Dermis microvascular lymphatic vessel endothelial cell (primary cell): ENCODE measurements around the gene SNX30. TPM values are rescaled to one million over a fixed set of nuclear protein-coding genes. Genes with fewer than 3 reads are reported as not detected.

Experiments used
- DNase-seq, 2 donors: peaks; one replicate each; pipeline versions ENCODE4 v3.0.0 to v3.0.0-alpha.2; 2010; ENCODE audit warnings: low read depth in 2 of 2
- total RNA-seq: library from RNA; depleted of rRNA; stranded (reverse); fragments of >200 nt; gene quantifications from 2 replicates; pipeline ENCODE4 v1.2.1, GENCODE V29; 2014

The SNX30 gene
- total RNA-seq, 1 donor from 2014 or later: 5.9 TPM

DNA sequence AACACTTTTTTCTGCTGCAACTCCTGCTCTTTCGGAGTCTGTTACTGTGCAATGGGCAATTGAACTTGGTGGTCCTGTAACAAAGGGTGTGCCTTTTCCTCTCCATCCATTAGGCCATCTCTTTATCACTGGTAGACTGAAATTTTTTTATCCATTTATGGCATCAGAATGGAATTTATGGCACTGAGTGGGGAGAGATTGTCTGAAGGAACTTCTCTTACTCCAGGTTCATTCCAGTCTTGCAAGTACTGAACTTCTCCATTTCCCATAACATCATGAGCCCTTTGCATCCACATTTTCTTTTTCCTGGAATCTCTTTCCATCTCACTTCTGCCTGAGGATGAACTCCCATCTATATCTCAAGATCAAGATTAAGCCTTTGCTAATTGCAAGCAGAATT lies 130.1 kb downstream of the SNX30 start:
- no peak for DNase-seq

DNA sequence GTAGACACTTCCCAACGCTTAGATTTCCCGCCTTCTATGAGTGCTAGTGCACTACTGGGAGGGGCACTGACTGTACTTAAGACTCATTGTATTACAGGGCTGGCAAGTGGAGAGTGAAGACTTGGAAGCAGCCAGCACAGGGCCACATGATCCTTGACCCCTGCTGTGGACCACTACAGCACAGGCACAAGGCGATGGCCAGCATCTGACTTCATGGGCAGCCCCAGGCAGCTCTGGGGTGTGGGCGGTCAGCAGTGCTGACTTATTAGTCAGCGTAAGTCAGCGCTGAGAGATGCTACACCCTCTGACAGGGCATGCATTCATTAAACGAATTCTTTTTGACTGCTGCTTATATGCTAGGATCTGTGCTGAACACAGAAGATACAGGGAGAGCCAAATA lies 130.8 kb downstream of the SNX30 start:
- no peak for DNase-seq

DNA sequence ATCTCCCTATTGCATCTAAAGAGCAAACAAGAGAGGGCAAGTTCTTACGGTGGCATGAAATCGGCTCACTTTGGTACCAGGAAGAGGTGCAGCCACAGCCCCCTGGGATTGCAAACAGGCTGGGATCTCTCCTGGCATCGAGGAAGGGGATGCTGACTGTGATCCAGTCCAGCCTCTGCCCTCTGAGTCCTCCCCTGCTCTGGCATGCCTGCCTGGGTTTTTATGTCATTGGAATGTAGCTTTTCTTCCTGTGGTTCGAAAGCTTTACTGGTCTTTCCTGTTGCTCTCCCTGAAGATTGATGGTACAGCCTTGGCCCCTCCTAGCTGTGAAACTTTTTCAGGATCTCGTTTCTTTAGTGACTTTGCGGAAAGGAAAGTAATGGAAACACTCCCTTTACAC lies 133.5 kb downstream of the SNX30 start:
- DNase-seq: peak in 1 of 2 donors; percentile 8

DNA sequence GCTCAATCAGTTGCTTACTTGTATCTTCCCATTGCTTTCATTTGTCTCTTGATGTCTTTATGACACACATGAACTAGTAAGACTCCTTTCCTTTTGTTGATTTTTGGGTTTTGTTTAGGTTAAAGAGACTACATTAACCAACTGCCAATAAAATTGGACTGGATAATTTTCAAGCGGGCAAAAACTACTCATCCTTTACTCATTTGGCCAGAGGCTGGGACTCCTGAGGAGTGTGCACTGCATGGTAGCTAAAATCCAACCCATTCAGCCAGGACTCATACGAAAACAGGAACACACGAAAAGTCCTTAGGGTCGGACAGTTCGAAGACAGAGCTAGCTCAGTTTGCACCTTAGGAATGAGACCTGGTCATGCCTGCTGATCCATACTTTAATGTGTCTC lies 134.2 kb downstream of the SNX30 start:
- DNase-seq: no peak

DNA sequence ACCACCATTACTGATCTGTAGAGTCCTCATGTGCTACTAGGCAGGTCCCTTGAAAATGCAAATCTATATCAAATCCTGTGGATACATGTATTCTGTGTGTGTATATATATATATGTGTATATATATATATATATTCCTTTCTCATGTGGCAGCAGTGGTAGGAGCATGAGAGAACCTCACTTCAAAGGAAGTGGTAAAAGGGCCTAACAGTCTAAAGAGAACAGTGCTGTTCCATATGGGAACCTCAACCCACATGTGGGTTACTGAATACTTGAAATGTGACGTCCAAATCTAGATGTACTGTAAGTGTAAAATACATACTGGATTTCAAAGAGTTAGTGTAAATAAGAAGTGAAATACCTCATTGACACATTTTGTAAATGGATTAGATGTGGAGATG lies 134.8 kb downstream of the SNX30 start:
- DNase-seq: no peak

DNA sequence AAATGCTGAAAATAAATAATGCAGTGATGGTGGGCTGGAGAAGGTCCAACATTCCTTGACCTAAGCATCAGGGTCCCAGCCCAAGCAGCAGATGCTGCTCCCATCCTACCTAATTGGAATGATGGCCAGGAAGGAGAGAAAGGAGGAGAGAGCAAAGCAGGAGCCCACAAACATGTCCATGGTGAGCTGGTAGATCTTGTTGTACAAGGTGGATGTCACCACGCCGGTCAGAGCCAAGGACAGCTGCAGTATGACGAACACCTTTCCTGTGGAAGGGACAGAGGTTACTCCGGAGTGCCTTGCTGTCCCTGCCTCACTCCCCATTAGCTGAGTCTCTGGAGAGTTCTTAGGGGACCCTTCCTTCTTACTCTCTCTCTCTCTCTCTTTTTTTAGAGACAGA lies 135.8 kb downstream of the SNX30 start:
- no peak for DNase-seq

DNA sequence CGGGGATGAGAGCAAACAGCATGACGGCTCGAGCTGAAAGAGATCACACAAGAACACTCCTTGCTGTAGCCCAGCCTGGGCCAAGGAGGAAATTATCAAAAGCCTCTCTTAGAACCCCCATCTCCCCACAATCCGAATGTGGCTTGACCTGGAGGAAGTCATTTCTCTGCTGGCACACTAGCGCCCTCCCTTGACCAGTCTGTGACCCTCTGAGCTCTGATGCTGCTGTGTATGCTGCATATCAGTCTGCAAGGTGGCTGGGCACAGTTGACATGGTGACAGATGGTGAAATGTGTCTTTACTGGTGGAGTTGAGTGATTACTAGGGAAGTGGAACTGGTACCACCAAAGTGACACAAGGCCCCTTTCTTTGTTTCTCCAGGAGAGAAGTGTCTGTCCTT lies 136.8 kb downstream of the SNX30 start:
- DNase-seq: no peak

DNA sequence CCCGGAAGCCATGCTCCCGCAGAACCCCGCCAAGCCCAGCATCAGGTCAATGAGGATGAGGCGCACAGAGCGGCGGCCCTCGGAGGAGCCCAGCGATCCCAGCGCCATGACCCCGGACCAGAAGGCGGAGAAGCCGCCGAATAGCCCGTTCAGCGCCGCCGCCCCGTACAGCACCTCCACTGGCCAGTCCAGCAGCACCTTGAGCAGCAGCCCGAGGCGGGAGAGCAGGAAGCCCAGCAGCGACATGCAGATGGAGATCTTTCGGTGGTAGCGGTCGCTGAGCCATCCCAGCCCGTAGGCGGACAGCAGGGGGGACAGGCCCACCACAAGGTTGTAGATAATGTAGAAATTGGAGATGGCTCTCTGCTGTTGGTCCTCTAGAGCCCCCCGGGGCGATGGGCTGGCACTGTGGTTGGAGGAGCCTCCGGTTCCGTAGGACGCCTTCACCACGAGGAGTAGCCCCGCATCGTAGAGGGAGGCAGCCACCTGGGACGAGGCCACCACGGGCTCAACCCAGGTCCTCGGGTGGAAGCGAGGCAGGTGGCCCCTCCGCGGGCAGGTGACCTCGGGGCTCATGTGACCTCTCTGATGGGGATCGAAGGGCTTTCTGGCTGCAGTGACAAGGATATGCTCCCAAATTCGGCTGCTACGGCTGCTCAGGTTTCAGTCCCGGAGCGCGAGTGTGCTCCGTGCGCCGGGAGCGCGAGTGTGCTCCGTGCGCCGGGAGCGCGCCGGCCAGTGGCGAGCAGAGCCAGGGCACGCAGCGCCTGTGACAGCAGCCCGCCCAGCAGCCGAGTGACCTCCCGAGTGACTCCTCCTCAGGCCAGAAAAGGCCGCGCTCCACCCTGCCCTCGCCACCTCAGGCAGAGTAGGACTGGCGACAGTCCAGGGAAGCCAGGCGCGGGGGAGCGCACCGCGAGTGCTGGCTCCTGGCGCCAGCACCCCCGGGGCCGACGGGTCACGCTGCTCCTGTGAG lies 139.8 kb downstream of the SNX30 start, which contains the start of gene SLC46A2:
SLC46A2 (minus strand) TSS at position 771 of the 976 bp plus-strand sequence; CDS start at position 576, 195 bp downstream.
- no peak for DNase-seq

DNA sequence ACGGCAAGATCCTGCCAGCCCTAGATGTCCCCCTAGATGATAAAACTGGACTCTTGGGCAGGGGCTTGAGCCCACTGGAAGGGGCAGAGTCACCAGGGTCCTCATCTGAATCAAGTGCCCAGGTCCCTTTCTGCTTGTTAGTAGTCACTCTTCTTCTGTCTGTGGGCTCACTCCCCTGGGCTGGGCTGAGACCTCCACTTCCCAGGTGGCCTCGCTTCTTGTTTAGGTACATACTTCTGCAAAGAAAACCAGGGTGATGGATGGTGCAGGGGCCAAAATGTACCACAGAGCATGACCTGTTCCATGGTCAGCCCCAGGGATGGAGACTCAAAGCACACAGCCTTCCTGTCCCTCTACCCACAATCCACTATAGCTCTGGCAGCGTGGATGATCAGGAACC lies 141.0 kb downstream of the SNX30 start:
- DNase-seq: no peak

DNA sequence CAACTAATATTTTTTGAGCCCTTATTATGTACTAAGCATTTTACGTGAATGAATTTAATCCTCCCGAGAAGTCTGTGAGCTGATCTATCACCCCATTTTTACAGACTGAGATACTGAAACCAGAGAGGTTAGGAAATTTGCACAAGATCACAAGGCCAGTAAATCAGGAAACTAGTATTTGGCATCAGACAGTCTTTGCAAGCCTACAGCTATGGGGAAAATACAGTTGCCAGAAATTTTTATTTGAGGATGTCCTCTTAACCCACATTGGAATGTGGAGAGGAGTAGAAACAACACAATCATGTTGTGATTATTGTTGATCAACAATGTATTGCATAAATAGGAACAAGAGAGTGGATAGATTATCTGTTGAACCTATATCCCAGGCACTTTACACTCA lies 142.4 kb downstream of the SNX30 start:
- no peak for DNase-seq

DNA sequence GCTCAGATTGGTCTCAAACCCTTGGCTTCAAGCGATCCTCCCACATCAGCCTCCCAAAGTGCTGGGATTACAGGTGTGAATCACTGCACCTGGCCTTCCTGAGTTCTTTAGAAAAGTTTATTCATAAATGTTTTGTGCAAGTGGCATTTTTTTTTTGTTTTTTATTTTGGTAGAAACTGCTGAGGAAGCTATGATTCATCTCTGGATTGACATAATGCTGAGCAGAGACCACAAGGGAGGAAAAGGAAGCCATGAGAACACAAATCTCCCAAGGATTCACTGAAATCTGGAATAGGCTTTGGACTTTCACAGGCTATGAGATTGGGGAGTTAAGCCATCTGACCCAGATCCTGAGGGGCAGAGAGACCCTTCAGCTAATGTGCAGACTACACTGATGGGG lies 143.5 kb downstream of the SNX30 start:
- peak in 1 of 2 donors; percentile 57 for DNase-seq

DNA sequence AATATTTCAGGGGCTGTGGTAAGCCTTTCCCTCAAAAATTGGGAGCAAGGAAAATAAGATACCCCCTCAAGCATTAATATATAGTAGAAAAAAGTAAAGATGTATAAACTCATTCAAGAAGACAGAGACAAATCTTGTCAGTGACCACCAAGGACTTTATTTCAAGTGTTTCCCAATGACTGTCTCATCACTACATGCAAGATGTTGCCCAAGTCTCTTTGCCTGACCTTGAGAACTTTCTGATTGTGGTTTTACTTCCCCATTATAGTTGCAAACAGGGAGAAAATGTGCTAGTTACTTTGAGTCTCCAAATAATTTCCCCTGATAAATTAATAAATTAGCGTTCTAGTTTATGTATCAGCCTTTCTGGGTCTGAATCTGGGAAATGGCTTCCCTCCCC lies 144.1 kb downstream of the SNX30 start:
- DNase-seq: no peak

DNA sequence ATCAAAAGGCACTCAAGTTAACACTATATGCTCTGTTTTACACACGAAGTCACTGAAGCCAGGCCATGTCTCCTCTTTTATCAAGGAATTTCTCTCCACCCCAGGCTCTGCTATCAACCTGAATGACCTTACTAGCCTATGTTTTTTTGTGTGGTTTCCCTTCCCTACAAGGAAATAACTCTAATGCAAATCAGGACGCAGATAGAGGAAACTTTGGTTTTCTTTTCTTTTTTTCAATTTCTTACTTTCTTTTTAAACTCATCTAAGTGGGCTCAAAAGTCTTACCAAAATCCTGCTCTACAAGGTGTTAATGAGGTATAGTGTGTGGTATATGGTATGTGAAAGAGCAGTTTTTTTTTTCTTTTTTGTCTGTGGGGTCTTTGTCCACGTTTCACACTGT lies 145.6 kb downstream of the SNX30 start:
- DNase-seq: no peak

DNA sequence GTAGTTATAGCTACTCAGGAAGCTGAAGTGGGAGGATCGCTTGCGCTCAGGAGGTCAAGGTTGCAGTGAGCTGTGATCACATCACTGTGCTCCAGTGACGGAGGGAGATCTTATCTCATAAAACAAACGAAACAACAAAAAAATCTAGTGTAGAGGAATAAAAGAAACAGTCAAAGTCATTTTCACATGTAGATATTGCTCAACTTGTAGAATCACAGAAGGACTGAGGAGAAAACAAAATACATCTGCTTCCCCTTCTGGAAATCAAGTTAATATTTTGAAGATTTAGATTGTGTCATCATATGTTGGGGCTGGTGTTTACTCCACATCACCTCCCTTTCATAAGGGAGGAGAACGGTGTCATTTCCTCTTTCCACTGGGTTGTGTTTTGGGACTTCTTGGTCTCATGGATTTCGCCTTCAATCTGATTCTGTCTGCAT lies 148.3 kb downstream of the SNX30 start:
- no peak for DNase-seq

DNA sequence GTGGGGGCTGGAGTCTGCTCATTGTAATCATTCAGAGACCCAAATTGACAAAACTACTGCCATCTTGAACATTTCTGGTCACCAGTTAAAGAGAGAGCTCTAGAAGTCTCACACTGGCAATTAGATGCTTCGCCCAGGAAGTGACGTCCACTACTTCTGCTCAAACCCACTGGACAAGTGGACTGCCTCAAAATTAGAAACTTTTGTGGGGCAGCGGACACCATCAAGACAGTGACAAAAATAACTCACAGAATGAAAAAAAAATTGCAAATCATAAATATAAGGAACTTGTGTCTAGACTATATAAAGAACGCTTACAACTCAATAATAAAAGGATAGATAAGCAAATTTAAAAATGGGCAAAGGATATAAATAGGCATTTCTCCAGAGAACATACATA lies 149.9 kb downstream of the SNX30 start:
- DNase-seq: no peak

DNA sequence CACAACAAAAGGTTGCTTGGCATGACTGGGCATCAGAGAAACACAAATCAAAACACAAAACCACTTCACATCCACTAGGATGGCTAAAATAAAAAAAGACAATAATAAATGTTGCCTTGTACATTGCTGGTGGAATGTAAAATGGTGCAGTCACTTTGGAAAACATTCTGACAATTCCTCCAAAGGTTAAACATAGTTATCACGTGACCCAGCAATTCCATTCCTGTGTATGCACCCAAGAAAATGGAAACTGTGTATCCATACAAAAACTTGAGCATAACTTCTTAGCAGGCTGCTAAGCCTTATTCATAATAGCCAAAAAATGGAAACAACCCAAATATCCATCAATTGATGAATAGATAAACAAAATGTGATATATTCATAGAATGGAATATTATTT lies 150.3 kb downstream of the SNX30 start:
- no peak for DNase-seq

DNA sequence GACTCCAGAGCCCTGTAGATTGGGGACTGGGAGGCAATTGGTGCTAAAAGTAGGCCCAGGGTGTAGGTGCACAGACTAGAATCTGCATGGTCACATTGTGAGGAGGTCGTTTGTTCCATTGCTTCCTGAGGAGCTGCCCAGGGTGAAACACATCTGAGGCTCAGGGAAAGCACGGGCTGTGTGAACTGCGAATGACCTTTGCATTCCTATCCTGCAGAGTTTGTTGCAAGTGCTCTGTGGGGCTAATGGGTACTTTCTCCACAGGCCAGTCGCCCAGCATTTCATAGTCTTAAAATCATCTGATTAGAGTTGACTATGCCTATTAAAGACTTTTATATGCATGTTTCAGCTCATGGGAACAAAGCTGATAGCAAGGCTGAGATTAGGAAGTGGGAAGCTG lies 154.5 kb downstream of the SNX30 start:
- DNase-seq: no peak

DNA sequence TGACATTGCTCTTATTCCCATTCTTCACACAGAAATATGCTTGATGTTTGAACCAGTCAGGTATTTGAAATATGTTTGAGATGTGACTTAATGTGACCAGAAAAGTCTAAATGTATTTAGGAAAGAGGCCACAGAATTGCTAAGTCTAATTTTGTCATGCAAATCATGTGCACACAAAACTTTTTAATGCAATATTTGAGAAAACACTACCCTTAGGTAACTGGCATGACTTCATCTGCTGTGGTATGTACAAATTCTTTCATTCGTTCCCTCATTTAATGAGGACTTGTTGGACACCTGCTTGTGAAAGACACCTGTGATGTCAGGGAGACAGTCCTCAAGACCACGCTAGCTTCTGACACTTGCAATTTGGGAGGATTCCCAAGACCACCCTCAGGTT lies 161.2 kb downstream of the SNX30 start:
- no peak for DNase-seq

DNA sequence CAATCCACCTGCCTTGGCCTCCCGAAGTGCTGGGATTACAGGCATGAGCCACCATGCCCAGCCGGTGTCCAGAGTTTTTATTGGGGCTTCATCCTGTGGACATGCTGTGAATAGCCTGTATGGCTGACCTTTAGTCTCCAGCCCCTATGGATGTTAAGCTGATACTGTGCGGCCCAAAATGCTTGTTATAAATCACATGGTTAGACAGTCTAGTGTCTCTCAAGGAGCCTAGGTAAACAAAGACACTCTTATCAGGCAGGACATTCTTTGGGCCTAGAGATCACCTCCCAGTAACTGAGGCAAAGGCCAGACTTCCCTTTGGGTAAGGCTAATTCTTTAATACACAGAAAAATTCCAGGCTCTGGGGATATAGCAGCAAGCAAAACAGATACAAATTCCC lies 162.1 kb downstream of the SNX30 start:
- DNase-seq: no peak

DNA sequence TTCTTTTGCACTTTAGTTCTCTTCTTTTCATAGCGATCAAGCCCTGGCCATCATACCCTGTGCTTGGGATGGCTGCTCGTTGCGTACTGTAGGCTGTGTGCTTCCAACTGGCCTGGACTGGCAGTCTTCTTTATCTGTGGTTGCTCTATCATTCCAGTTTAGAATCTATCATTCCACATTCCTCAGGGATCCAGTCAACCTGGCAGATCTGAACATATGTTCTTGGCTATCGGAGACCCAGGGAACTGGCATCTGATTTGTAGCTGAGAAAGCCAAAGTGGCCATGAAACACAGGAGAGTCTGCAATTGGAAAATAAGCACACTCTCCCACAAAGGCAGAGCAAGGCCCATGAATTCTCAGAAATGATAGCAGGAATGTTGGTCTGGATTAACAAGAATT lies 162.8 kb downstream of the SNX30 start:
- no peak for DNase-seq

DNA sequence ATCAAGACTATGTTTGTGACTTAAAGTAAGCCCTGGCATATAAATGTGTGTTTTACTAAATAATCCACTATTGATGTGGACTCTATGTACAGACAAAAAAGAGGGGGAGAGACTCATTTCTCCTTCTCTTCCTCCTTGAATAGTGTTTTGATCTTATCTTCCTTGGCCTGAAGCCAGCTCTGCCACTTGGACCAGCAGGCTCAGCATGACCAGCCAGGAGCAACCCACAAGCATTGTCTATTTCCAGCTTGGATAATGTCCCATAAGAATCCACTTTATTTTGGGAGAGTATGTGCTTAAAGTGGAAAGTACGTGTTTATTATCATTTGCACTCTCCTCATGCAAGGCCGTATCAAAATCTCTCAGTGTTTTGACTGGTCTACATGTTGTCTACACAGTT lies 164.0 kb downstream of the SNX30 start:
- no peak for DNase-seq

DNA sequence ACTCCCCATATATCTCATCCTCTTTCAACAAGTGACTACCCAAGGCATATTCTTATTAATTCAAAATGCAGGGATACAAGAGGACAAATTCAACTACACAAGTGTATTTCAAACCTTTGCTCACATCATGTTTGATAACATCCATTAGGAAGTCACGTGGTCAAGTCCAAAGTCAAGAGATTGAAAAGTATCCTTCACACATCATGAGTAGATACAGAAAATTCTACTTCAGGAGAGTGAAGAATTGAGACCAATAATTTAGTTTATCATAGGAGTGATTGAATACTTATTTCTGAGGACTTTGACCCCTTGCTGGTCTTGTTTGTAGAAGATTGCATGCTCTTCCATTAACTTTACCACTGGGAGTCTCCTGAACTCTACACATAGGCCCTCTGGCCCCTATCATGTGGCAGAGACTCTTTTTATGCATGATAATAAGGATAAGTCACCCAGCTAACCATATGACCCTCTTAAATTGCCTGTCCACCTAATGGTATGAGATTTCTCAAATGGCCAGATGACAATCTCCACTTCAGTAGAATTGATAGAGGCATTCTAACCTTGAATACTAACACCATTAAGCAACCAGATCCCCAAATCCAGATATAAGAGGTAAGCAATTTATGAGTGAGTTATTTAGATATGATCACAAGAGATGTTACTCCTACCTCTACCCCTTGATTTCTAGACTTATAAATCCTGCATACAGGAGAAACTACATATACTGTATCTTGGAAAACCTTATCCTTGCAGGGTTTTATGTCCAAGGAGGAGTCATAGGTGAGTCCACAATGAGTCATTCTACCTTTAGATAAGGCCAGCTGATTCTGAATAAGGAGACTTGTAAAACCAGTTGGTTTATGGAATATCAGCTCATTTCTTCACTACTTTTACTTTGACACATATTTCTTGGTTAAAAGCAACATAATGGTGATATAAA lies 166.8 kb downstream of the SNX30 start:
- no peak for DNase-seq
